ENCODE results near the gene TCEANC2. TPM values are rescaled to one million over a fixed set of nuclear protein-coding genes. Genes with fewer than 3 reads are reported as not detected.
"Not testable (repeated sequence)": the region's sequence is repeated elsewhere in the genome, so short reads cannot be mapped to it uniquely, and the experiment has no call there.

Gene TCEANC2
- total RNA-seq, 1 experiment from 2014 or later = 2.0 TPM

- DNase-seq (ENCODE audit: low spot score) = not testable (repeated sequence)
Measured at GRCh38 chr1:54024811-54025210, 28.6 kb upstream of the TCEANC2 start.

DNA sequence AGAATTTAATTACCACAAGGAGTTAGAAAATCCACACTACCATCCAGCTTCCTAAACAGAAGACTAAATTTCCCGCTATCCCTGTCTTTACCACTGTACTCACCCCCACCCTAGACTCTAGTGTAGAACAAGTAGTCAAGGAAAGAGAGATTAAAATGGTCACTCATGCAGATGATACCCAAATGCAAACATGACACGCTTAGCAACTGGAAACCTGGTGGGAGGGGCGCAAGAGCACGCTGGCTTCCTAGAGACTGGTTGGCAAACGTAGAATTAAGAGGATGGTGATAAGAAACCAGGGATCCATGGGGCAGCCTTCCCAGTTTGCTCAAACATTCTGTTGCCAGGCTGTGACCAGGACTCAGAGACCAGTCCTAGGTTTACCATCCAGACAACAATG, 25.6 kb upstream of the TCEANC2 start:
- no peak for DNase-seq (ENCODE audit: low spot score)

GRCh38 chr1:54028306-54029251, 24.8 kb upstream of the TCEANC2 start:
- DNase-seq (ENCODE audit: low spot score) = no peak

GRCh38 chr1:54037476-54037875, 15.9 kb upstream of the TCEANC2 start:
- no peak for DNase-seq (ENCODE audit: low spot score)

GRCh38 chr1:54041806-54042205, 11.6 kb upstream of the TCEANC2 start:
- DNase-seq (ENCODE audit: low spot score) = no peak

DNA sequence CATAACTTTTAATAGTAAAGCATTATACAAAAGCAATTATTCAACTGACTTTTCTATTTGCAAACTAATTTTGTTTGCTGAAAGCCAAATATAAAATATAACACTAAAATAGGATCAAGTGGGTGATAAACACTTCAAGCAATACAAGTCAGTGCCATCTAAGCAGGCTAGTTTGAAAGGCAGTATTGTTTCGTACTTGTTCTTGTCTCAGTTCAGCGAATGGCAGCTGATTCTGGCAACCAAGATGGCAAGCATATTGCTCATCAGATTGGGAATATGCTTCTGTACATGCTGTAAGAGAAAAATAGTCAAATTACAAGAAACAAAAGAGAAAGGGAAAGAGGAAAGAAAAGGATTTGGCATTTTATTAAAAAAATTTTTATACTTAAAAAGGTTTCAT, 7.9 kb upstream of the TCEANC2 start:
- DNase-seq (ENCODE audit: low spot score) = no peak

DNA sequence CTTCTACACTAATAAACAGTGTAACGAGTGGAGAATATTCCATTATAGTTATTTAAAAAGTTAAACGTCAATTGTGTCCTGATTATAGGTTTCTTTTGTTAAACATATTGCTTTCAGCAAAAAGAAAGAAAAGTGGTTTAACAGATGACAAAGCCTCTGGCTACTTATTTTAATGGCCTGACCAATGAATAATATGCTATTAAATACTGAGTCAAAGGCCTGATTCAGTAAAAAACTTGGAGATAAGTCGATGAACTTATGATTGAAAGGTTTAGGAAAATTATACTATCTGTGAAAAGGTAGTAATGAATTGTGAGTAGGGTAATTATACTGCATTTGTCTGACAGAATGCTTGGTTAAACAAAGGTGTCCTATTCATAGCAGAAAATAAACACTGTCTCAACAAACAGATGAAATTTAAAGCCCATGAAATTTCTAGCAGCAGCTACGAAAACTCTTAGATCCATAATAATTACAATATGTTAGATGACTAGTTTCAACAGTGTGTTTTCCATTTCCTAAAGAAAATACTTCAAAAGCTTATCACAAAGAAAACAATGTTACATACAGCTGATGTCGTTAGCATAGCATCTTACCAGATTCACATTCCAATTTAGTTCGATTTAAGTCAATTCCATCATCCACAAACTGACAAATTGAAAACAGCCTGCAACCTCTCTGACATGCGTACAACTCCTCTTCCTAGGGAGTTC, 6.6 kb upstream of the TCEANC2 start:
- DNase-seq (ENCODE audit: low spot score) = no peak

DNA sequence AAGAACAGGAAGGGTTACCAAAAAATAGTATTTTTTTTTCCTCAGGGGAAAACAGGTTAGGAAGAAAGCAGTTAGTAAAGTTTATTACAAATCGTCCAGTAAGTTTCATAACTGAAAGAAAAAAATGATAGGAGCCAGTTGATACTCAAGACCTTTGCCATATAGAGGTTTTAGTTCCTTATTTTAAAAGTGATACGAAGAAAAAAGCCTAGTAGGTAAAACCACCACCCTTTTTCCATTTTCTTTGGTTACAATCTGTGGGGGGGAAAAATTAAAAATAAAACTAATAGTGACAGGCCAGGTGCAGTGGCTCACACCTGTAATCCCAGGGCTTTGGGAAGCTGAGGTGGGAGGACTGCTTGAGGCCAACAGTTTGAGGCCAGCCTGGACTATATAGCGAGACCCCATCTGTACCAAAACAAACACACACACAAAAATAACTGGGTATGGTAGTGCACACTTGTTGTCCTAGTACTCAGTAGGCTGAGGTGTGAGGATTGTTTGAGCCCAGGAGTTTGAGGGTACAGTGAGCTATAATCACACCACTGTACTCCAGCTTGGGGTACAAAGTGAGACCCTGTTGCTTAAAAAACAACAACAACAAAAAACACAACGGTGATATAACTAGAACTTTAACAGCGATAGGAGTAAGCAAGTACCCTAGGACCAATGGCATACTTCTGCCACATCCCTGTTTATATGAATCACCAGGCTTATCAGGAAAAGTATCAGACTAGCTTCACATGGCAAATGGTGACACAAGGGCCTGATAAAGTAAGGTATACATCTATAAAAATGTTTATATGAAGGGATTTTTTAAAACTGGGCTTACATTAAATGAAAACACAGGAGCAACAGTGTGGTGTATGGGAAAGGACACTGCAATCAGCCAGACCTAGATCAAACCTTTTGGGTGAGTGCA, 5.8 kb upstream of the TCEANC2 start:
- no peak for DNase-seq (ENCODE audit: low spot score)

DNA sequence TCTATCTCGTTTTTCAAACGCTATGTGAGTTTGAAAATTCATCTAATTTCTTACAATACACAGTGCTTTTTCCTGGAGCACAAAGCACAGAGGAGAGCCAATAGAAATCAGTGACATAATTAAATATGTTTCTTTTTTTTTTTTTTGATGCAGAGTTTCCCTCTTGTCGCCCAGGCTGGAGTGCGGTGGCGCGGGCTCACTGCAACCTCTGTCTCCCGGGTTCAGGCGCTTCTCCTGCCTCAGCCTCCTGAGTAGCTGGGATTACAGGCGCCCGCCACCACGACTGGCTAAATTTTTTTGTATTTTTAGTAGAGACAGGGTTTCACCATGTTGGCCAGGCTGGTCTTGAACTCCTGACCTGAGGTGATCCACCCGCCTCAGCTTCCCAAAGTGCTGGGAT, 3.0 kb upstream of the TCEANC2 start:
- DNase-seq (ENCODE audit: low spot score) = not testable (repeated sequence)

- DNase-seq (ENCODE audit: low spot score) = no peak
Measured at GRCh38 chr1:54051933-54052430, 1.4 kb upstream of the TCEANC2 start.

GRCh38 chr1:54052431-54052933, 926 bp upstream of the TCEANC2 start:
- peak; percentile 71 for DNase-seq (ENCODE audit: low spot score)

- no peak for DNase-seq (ENCODE audit: low spot score)
Measured at GRCh38 chr1:54053745-54054437, 483 bp downstream of the TCEANC2 start.

DNA sequence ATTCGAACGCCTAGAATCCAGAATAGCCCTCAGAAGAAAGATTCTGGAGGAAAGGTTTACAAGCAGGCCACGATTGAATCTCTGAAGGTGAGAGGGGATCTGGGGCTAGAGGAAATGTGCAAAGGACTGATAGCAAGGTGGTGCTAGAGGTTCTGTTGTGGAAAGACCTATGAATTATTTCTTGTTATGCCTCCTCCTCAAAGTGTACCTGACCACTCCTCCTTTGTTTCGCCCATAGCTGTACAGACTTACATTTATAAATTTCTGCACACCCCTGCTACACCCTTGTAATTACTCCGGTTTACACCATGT, 986 bp downstream of the TCEANC2 start:
- peak; percentile 16 for DNase-seq (ENCODE audit: low spot score)

GRCh38 chr1:54064299-54064698, 10.9 kb downstream of the TCEANC2 start:
- no peak for DNase-seq (ENCODE audit: low spot score)

DNA sequence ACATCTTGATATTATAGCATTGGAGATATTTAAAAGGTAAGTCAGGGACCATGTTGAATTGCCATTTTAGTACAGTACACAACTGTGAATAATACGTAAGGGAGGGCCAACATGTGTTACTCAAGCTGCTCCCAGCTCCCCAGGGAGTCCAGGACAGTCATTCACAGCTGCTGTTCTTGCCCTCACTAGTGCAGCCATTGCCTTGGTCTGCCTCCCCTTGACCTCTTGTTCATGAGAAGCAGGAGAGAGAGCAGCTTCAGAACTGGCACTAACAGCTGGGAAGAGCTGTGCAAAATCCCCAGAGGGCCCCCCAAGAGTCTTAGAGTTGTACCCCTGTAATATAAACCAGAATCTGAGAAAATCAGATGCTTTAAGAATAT, 16.4 kb downstream of the TCEANC2 start:
- no peak for DNase-seq (ENCODE audit: low spot score)

DNA sequence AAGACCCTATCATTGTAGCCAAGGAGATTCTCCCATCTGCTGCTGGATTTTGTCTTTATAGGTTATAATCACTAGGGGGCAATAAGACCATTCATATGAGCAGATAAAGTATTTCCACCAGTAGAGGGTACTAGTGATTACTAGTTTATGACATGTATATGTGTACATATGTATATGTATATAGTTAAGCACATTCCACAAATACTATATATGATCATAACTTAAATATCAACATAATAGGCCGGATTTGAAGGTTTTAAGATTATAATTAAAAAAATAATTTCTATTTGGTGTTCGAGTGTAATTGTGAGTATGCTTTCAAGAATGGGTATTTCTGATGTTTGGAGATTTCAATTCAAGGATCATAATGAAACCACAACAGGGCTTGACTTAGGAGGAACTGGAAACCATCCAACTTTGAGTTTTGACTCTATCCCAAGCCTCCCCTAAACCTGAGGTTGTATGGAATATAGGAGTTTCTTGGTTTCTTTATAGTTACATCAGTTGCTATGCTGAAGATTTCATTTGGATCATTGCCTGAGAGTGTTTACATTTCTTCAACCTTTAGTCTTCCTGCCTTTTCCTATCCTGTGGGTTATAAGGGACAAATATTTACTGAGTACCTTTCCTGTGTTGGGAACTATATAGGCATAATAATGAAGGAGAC, 16.9 kb downstream of the TCEANC2 start:
- peak; percentile 77 for DNase-seq (ENCODE audit: low spot score)

GRCh38 chr1:54077359-54077758, 24.0 kb downstream of the TCEANC2 start:
- DNase-seq (ENCODE audit: low spot score) = no peak

DNA sequence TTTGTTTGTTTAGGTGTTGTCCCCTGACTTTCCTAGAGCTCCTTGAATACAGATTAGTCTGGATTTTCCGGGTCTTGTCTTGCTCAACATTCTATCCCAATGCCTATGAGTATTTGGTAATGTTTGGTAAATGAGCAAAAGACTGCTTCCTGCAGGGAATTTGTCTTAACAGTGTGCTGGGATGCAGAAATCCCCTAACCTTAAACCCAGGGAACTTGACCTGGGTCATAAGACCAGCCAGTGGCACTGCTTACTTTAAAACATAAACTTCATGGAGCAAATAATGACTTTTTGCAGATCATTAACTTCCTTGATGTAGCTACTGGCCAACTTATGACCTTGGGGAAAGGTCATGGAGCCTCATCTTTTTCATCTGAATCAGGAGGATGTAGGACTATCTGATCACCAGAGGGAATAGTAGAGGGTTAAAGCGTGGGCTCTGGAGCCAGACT, 27.2 kb downstream of the TCEANC2 start:
- DNase-seq (ENCODE audit: low spot score) = no peak

DNA sequence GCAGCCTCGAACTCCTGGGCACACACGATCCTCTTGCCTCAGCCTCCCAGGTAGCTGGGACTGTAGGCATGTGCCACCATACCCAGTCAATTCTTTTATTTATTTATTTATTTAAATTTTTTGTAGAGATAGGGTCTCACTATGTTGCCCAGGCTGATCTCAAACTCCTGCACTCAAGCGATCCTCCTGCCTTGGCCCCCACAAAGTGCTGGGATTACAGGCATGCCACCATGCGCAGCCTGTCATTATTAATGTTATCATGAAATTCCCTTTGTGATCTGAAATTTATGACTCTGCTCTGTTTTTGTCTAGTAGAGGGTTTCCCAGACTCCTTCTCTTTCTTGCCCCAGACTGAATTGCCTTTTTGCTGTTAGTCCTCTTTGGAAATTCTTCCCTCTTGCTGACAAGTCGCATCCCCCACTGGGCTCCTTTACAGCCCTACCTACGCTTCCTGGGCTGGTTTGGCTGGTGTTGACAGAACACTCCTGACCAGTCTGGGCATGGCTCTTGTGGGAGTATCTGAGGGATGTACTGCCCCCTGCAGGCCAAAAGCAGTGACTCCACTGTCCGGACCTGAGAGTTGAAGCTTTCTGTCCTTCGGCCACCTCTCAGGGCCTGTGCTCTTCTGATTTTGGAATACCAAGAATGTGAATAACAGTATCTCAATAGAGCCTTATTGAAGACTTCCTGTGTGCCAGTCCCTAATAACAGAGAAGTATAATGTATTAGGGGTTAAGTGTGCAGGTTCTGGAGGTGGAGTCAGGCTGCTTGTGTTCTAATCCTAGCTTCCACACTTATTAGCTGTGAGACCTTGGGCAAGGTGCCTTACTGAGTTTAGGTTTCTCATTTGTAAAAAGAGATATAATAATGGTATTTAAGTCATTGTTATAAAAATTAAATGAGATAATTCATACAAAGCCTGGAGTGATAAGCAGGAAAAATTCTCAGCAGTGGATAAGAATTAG, 28.2 kb downstream of the TCEANC2 start:
- DNase-seq (ENCODE audit: low spot score) = peak; percentile 89
